HG03378 (cell line): ENCODE measurements around the gene WNT10A.
"Not testable (repeated sequence)": the region's sequence is repeated elsewhere in the genome, so short reads cannot be mapped to it uniquely, and the experiment has no call there.

Experiments
- ATAC-seq: cut with Tn5 transposase; IDR thresholded peaks from one replicate; pipeline ENCODE4 v1.9.1; 2021; ENCODE audit warnings: mild to moderate bottlenecking, moderate library complexity; ENCODE audit not compliant: unreplicated experiment

Gene WNT10A

DNA sequence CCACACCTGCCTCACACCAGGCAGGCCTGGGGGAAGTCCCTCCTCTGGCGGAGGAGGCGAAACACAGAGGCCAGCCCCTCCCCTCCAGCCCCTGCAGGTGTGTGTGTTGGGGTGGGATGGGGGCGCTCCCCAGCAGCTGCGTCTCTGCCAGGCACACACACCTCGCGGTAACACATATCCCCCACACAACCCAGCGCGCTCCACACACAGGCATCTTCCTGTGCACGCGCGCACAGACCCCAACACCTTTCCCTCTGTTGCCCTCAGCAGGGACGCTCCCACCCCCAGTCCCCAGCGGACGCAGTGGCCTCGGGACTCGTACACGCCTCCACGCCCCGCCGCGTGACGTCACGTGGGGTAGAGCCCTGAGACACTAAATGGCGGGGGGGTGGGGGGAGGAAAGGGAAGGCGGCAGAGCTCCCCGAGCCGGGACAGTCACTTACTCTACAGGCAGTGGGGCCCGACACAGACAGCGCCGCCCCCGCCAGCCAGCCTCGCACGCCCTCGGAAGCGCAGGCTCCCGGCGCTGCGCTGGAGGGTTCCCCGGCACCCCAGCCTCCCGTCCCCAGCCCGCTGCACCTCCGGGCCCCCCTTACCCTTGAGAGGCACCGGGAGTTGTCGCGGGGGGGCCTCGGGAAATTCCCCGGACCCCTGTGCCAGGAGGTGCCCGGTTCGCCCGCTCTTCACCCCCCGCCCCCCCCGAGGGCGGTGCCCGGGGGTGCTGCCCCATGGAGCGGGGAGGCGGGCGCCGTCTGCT is at the start of gene WNT10A:
TSS of gene WNT10A (plus strand) at position 751 of the 757 bp plus-strand sequence. CDS start 144 bp downstream, outside the sequence.
- peak; percentile 61 for ATAC-seq

DNA sequence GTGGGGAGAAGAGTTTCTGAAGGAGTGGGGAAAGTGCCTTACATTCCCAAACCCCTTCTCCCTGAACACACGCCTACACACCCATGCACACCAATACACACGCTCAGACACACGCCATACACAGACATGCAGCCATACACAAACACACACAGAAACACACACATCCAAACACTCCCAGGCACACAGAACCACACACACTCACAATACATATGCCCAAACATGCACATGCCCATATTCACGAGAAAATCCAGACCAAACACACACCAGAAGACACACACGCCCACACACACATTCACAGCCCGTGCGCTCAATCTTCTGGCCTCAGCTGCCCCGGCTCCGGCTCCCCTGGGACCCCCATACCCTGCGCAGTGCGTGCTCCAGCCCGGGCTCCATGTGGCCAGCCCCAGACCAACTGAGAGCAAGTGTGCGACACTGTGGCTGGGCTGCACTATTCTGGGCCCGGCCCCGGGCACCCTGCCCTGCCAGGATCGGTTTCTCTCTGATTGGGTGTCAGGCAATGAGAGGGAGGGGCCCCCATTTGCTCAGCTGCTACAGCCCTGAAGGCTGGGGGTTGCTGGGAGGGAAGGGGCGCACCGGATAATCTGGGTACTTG is 49.2 kb upstream of the WNT10A start, which contains the start of gene PRKAG3:
TSS of gene PRKAG3 (minus strand) at position 426 of the 613 bp plus-strand sequence.
- ATAC-seq: no peak

DNA sequence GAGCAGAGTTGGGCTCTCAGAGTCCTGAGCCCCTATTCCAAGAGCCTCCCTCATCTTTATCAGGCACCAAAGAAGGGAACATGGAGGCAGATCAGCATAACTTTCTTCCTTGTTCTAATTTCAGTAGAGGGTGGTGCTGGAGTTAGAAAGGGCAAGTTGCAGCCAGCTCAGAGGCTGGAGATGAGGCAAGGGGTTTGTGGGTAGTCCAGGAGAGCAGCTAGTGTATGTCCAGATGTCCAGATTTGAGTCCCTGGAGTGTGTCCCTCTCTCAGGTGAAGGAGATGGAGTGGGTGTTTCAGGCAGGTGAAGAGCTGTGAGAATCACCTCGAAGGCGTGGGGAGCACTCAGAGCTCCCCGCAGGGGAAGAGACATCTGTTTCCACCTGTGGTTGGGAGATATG is 48.6 kb upstream of the WNT10A start:
- ATAC-seq: no peak

DNA sequence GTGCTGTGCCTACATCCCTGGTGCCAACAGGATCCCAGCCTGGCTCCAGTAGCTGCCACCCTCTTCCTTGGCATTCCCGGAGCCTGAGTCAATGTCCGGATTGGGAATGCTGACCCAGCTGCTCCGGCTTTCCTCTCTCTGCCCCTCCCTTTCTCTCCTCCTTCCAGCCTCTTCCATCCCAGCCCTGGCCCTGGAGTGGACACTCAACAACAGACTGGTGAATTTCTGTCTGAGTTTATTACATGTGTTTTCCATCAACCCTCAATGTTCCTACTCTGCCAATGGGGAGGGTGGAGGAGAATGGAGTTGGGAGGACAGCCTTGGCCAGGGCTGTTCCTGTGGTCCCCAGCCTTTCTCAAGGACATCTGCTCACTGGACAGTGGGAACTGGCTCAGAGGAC is 48.1 kb upstream of the WNT10A start:
- no peak for ATAC-seq

DNA sequence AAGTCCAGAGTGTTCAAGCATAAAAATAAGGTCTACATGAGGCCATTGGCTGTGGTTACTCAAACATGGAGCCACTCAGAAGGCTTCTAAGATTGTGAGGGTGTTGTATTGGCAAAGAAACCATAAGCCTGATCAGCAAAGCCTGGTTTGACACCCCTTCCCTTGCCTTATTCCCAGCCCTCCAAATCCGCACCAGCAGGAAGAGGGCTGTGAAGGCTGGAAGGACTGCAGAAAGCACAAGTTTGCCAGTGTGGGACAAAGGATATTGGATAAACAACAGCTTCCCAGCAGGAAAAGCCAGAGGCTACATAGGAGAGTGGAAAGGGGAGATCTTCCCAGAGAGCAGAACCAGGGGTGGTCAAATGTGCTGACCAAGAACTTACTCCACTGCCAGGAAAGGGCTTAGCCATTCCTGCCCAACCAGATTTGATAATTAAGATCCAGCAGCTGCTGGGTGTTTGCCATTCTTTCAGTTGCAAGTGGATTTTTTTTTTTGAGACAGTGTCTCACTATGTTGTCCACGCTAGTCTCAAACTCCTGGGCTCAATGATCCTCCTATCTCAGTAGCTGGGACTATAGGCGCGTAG is 47.5 kb upstream of the WNT10A start:
- ATAC-seq: no peak

DNA sequence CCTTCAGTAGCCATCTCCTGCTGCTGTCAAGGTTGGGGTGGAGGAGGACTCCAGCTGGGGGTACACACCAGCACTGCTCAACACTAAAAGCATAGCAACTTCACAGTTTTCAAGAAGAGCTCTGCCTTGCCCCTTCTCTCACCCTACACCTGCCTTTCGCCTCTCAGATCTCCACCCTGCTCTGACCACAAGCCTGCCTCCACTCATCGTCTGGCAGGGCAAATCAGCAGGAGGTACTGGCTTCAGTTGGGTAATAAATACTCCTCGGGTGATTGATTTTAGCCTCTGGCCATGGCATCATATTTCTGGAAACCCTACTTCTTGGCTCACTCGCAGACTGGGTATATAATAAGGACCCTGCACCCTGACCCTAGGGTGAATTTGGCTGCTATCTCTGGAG is 46.0 kb upstream of the WNT10A start:
- ATAC-seq: no peak

DNA sequence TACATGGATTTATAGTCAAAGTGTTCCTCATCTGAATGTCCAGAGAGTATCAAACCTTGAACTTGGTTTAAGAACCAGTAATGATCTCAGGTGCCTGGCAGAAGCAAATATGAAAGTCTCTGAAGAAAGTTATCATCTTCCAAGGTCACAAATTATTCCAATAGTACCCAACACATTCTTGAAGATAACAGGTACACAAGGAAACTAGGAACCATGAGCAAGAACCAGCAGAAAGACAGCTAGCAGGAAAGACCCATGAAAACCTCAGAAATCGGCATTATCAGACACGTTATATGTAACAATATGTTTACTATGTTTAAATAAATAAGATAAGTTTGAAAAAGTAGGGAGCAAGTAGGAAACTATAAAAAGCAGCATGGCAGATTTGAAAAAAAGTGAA is 43.2 kb upstream of the WNT10A start:
- ATAC-seq: no peak

DNA sequence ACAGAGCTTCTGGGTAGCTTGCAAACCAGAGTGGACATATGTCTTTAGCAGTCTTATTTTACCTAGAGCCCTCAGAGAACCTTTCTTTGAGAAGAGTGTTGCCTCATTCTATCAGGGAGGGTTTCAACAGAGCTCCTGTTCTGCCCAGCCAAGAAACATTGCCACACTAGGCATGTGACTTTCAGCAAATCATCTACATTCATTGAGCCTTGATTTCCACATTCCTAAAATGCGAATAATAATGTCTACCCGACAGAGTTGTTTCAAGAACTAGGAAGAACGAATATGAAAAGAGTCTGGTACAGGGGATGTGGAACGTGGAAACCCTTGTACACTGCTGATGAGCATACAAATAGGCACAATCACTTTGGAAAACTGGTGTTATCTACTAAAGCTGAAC is 41.2 kb upstream of the WNT10A start:
- ATAC-seq: no peak

DNA sequence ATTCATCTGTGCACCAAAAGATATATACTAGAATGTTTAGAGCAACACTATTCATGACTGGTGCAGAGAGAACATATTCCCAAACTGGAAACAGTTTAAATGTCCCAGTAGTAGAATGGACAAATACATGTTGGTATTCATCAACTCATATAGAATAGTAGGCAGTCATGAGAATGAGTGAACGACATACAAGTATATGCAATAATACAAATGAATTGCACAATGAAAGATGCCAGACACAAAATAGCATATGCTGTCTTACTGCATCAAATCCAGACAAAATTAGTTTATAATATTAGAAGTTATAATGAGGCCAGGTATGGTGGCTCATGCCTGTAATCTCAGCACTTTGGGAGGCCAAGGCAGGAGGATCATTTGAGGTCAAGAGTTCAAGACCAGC is 40.8 kb upstream of the WNT10A start:
- ATAC-seq: no peak

DNA sequence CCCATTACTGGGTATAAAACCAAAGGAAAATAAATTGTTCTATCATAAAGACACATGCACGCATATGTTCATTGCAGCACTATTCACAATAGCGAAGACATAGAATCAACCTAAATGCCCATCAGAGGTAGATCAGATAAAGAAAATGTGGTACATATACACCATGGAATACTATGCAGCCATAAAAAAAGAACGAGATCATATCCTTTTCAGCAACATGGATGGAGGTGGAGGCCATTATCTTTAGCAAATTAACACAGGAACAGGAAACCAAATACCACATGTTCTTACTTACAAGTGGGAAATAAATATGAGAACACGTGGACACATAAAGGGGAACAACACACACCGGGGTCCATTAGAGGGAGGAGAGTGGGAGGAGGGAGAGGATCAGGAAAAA is 36.3 kb upstream of the WNT10A start:
- not testable (repeated sequence) for ATAC-seq

DNA sequence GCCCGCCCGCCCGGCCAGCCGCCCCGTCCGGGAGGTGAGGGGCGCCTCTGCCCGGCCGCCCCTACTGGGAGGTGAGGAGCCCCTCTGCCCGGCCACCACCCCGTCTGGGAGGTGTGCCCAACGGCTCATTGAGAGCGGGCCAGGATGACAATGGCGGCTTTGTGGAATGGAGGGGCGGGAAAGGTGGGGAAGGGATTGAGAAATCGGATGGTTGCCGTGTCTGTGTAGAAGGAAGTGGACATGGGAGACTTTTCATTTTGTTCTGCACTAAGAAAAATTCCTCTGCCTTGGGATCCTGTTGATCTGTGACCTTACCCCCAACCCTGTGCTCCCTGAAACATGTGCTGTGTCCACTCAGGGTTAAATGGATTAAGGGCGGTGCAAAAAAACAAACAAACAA is 33.7 kb upstream of the WNT10A start:
- ATAC-seq: not testable (repeated sequence)

DNA sequence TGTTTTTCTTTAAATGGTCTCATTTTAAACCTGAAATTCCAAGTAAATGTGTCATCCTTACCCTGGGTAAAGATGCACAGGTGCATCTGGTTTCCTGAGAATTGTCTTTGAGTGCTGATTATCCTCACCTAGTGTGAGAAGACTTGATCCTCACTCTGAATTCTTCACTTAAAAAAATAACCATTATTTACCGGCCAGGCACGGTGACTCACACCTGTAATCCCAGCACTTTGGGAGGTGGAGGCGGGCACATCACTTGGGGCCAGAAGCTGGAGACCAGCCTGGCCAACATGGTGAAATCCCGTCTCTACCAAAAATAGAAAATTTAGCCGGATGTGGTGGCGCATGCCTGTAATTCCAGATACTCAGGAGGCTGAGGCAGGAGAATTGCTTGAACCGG is 30.9 kb upstream of the WNT10A start:
- ATAC-seq: no peak

DNA sequence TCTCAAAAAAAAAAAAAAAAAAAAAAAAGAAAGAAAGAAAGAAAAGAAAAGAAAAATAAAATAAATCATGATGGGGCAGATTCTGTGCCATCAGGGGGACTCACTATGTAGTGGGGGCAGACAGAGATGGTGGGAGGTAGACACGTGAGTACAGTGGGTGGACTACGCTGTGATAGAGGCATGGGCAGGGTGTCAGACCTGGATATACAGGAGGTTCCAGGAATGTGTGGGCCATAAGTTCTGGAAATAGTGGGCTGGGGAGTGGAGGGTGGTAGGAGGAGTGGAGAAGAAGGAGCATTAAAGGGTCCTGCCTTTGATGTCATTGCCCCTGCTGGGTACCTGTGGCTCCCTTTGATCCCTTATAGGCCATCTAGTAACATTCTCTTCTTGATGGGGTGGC is 29.9 kb upstream of the WNT10A start:
- ATAC-seq: no peak

DNA sequence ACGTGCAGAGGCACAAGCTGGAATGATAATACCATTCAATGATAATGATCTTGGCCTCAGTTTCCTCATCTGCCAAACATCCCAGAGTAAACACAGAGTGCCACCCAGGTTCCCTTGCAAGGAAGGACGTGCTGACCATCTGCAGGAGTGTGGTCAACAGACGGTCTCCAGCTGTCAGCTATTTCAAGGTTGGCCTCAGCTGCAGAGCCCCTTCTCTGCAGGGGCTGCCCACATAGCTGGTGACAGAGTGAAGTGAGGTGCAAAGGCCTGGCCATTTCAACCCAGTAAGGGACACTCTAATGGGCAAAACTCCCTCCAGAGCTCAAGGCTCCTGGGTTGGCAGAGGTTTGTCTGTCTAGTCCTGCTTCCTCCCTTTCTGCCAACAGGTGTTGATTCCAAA is 29.4 kb upstream of the WNT10A start:
- ATAC-seq: no peak

DNA sequence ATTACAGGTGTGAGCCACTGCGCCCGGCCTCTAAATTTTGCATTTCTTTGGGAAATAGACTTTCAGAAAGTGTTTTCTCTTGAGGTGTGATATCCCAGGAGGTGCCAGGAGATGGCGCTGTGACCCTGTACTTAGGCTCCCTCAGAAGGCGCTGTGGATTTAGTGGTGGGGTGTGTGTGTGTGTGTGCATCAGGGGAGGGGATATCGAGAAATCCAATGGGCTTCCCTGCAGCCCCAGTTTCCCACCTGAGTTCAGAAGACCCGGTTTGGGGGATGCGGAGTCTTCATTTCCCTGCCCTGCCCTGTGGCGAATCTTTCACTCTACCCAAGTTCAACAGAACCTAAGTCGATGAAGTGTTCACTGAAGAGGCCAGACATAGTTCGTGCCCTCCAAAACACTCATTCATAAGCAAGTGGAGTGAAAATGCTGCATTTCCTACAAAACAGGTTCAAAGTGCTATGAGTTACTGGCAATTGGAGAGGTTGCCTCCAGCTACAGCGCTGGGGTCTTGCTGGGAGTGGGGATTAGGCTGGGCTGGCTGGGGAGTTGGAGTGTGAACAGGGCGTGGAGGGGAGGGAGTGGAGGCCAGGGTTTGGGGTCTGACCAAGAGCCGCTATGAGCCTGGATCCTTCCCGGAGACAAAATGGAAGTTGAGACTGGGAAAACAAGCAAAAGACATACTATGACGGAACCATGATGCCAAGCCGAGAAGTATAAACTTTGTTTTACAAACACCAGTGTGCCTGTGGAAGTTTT is 27.6 kb upstream of the WNT10A start:
- no peak for ATAC-seq

DNA sequence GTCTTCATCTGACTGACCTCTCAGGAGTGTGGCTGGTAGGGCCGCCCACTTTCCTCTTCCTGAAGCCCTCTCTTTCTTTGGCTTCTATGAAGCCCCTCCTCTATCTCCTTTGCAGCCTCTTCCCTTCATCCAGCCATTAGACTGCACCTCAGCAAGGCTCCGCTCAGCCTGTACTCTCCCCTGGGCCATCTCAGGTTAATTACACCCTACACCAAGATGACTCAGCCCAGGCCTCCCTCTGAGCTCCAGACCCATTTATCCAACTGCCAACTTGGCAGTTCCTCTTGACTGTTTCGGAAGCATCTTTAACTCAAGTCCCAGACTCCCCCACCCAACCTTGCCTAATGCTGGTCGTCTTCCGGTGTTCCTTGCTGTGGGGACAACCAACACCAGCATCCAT is 26.9 kb upstream of the WNT10A start:
- no peak for ATAC-seq

DNA sequence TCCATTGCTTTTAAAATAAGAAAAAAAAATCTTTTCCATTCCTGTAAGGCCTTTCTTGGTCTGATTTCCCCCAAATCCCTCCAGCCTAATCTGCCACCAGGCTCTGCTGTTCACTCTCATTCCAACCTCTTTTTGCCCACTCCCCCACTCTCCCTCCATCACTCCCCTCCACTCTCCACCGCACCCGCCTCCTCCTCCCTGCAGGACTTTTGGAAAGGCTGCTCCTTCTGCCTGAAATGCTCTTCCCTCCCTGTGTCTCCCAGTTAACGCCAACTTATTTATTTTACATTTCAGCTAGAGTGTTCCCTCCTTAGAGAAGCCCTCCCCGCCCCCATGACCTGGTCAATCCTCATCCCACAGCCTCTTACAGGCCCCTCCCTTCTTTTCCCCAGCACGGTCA is 25.8 kb upstream of the WNT10A start:
- no peak for ATAC-seq

DNA sequence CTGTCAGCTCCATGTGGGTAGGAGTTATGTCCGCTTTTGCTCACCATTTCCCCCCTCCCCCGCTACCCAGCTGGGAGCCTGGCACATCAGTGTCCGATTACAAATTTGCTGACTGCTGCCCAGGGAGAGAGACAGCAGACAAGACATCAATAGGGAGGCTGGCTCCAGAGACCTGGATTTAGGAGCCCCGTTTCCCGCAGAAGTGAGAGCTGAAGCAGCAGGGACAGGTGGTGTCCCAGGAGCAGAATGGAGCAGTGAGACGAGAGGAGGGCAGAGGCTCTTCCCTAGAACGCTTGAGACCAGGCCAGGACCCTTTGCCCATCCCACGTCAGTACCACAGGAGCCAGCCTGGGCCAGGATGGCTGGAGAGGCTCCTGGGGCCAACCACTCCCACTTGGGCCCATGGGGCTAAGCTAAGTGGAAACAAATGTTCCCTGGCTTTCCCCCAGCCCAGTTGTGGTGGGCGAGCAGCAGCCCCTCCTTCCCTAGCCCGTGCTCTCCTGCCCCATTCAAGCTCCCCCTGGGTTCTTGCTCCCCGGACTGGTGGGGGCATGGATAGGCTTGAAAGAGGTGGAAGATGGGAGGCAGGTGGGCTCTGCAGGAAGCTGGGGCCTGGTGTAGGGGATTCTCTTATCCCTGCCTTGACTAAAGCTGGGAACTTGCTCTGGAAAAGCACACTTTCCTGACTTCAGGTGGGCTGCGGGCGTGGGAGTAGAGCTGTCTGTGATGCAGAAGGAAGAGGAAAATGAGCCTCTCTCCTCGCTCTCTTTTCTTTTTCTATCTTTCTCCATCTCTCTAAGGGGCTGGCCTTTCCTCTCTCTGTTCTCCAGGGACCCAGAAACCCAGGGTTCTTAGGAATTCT is 25.1 kb upstream of the WNT10A start:
- ATAC-seq: no peak

DNA sequence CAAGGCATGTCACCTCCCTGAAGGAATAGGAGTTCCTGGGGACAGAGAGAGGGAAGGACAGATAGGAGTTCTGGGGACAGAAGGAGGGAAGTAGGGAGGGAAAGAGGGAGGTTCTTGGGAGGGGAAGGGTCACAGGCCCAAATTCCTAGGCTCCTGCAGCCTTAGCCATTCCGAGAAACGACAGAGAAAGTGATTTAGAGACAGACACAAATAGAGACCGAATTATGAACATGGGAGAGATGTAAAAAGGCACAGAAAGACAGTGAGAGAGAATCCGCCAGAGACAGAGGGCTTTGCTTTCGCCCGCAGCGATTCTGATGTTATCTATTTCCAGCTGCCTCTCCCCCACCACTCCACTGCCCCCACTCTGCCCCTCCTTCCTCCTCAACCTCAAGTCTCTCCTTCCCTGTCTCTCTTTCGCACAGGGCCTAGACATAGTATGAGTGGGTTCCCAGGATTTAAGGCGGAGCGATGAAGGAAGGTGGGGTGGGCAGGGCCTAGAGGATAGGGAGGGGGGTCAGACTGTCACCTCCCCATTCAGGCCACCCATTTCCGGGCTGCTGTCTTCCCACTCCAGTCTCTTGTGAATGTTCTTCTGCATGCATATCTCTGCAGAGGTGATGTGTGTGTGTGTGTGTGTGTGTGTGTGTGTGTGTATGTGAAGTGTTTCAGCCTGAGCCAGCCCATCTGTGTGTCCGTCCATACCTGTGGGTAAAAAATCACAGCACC is 24.3 kb upstream of the WNT10A start:
- no peak for ATAC-seq

DNA sequence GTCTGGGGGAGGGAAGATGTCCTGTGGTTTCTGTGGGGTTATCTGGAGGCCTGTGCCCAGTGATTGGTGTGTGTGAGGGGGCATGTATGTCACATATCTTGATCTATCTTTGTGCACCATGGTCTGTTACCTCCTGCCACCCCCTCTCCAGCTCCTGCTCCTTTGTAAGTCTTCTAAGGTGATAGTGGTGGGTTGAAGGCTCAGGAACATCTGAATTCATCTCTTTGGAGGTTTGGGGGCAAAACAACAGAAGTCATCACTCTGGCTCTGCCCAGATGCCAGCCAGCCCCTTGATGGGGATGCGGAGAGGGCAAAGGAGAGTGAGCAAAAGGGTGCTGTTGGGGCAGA is 23.8 kb upstream of the WNT10A start:
- ATAC-seq: no peak
